Peyer's patch (tissue), 4 donors: ENCODE measurements around the gene NEDD4L. TPM values are rescaled to one million over a fixed set of nuclear protein-coding genes. Genes with fewer than 3 reads are reported as not detected.

Experiments used
- DNase-seq, 3 donors: peaks; one replicate each; pipeline ENCODE4 v3.0.0-alpha.2; 2017 to 2019
- H3K27ac ChIP-seq, 4 donors: fragments of 200-600 bp; sonication (generic); one replicate each; pipeline ENCODE4 v1.5.1; 2016 to 2019
- H3K27me3 ChIP-seq, 2 donors: fragments of 200-600 bp; sonication (generic); one replicate each; pipeline ENCODE4 v1.5.1; 2019
- H3K36me3 ChIP-seq, 3 donors: fragments of 200-600 bp; sonication (generic); one replicate each; pipeline ENCODE4 v1.5.1; 2016 to 2019
- H3K4me1 ChIP-seq, 4 donors: fragments of 200-600 bp; sonication (generic); one replicate each; pipeline ENCODE4 v1.5.1; 2016 to 2019
- H3K4me3 ChIP-seq, 4 donors: fragments of 200-600 bp; sonication (generic); 1 replicate in 3 of 4; 2 replicates in 1 of 4; pipeline ENCODE4 v1.5.1; 2016 to 2019; ENCODE audit warnings: mild to moderate bottlenecking in 1 of 4
- H3K9me3 ChIP-seq, 4 donors: fragments of 200-600 bp; sonication (generic); one replicate each; pipeline ENCODE4 v1.5.1; 2016 to 2019; ENCODE audit warnings: mild to moderate bottlenecking in 1 of 4
- CTCF ChIP-seq, 6 experiments: fragments of 450-650 bp in 4 of 6; fragments of 200-600 bp in 2 of 6; sonication (generic) in 1 of 6; IDR thresholded peaks; one replicate each; pipeline ENCODE4 v1.5.1; 2017 to 2019; ENCODE audit warnings: antibody characterized with exemption in 6 of 6, mild to moderate bottlenecking in 3 of 6, moderate library complexity in 1 of 6
- POLR2A ChIP-seq, 2 donors: fragments of 450-650 bp; IDR thresholded peaks; one replicate each; pipeline ENCODE4 v1.5.1; 2017; ENCODE audit warnings: antibody characterized with exemption in 2 of 2, mild to moderate bottlenecking in 2 of 2, moderate library complexity in 2 of 2
- total RNA-seq, 4 donors: library from RNA; depleted of rRNA; stranded (reverse); fragments of >200 nt; gene quantifications; one replicate each; pipeline ENCODE4 v1.1.0, GENCODE V29; 2016

The NEDD4L gene
- total RNA-seq, 4 donors from 2014 or later = 213 to 312 (median 277) TPM

- H3K36me3 ChIP-seq = no peaks in the 10 kb centered on the region
- H3K27ac ChIP-seq = no peak overlapping the region
- H3K4me1 ChIP-seq = peaks cover 0 to 8% (median 0%) of the 10 kb centered on the region in 4 donors
- no peaks in the 10 kb centered on the region for H3K9me3 ChIP-seq
- H3K4me3 ChIP-seq = no peak overlapping the region
- no peak for DNase-seq
- TF ChIP-seq POLR2A (IDR thresholded peaks at IDR 0.05) = no peak
- no peak for TF ChIP-seq CTCF (IDR thresholded peaks at IDR 0.05)
- H3K27me3 ChIP-seq = no peaks in the 10 kb centered on the region
Observed at GRCh38 chr18:58157237-58157636, 113.2 kb downstream of the NEDD4L start.

GRCh38 chr18:58158008-58158407 lies 114.0 kb downstream of the NEDD4L start:
- no peak overlapping the region for H3K27ac ChIP-seq
- H3K9me3 ChIP-seq = no peaks in the 10 kb centered on the region
- no peaks in the 10 kb centered on the region for H3K27me3 ChIP-seq
- H3K36me3 ChIP-seq = no peaks in the 10 kb centered on the region
- H3K4me1 ChIP-seq = peaks cover 0 to 8% (median 0%) of the 10 kb centered on the region in 4 donors
- H3K4me3 ChIP-seq = no peak overlapping the region
- no peak for TF ChIP-seq POLR2A (IDR thresholded peaks at IDR 0.05)
- no peak for TF ChIP-seq CTCF (IDR thresholded peaks at IDR 0.05)
- DNase-seq = no peak

- Histone ChIP-seq H3K9me3 (no peaks in the 10 kb centered on the region), H3K4me3 (no peak overlapping the region), H3K36me3 (no peaks in the 10 kb centered on the region), H3K27me3 (no peaks in the 10 kb centered on the region), H3K4me1 (peaks cover 0 to 8% (median 0%) of the 10 kb centered on the region in 4 donors), H3K27ac (no peak overlapping the region)
- TF ChIP-seq CTCF (IDR thresholded peaks at IDR 0.05) = no peak
- TF ChIP-seq POLR2A (IDR thresholded peaks at IDR 0.05) = no peak
- no peak for DNase-seq
Observed at GRCh38 chr18:58158459-58158858, 114.4 kb downstream of the NEDD4L start.

GRCh38 chr18:58161659-58162058 lies 117.6 kb downstream of the NEDD4L start:
- H3K9me3 ChIP-seq = no peaks in the 10 kb centered on the region
- no peaks in the 10 kb centered on the region for H3K27me3 ChIP-seq
- H3K4me3 ChIP-seq = no peak overlapping the region
- no peak for TF ChIP-seq CTCF (IDR thresholded peaks at IDR 0.05)
- no peak for TF ChIP-seq POLR2A (IDR thresholded peaks at IDR 0.05)
- H3K36me3 ChIP-seq = no peaks in the 10 kb centered on the region
- H3K4me1 ChIP-seq = peaks cover 0 to 8% (median 0%) of the 10 kb centered on the region in 4 donors
- no peak overlapping the region for H3K27ac ChIP-seq
- no peak for DNase-seq

- Histone ChIP-seq H3K4me1 (peaks cover 0 to 8% (median 0%) of the 10 kb centered on the region in 4 donors), H3K4me3 (no peak overlapping the region), H3K27ac (no peak overlapping the region), H3K27me3 (no peaks in the 10 kb centered on the region), H3K36me3 (no peaks in the 10 kb centered on the region), H3K9me3 (no peaks in the 10 kb centered on the region)
- TF ChIP-seq CTCF (IDR thresholded peaks at IDR 0.05) (no peak), POLR2A (IDR thresholded peaks at IDR 0.05) (no peak)
- DNase-seq = no peak
Observed at GRCh38 chr18:58162127-58162526, 118.1 kb downstream of the NEDD4L start.
